H1 (cell line): Measurements from ENCODE around the gene WDR31. TPM values are rescaled to one million over a fixed set of nuclear protein-coding genes. Genes with fewer than 3 reads are reported as not detected.

ENCODE experiments used
- CTCF ChIA-PET: fragments of 300-600 bp; sonication (Branson Sonifier 250); formaldehyde crosslinking; loops from one replicate; lab custom pipeline; 2021; ENCODE audit not compliant: partially characterized antibody; lab: Charles Lee
- POLR2A ChIA-PET: fragments of 300-600 bp; sonication (Branson Sonifier 250); formaldehyde crosslinking; loops from one replicate; lab custom pipeline; 2021; ENCODE audit warnings: inconsistent platforms; ENCODE audit not compliant: partially characterized antibody; lab: Charles Lee
- DNase-seq, 2 experiments: peaks; one replicate each; pipeline versions ENCODE4 v3.0.0 to v3.0.0-alpha.2; 2010 to 2022; ENCODE audit warnings: low spot score in 2 of 2, low read depth in 1 of 2, mixed read lengths in 1 of 2
- FAIRE-seq: peaks from 2 replicates; lab custom pipeline; 2011; peaks lifted over from hg19 to GRCh38; lab: Jason Lieb, UNC
- H2AFZ ChIP-seq: 2 replicates; pipeline ENCODE4 v1.8.1; 2012; ENCODE audit warnings: low read length, inconsistent platforms
- H2AK5ac ChIP-seq: 2 replicates; pipeline ENCODE4 v1.6.1; 2013; ENCODE audit warnings: low read depth, low read length
- H2BK120ac ChIP-seq: replicated peaks from 2 replicates; pipeline ENCODE3; 2013; ENCODE audit warnings: low read depth, low read length, inconsistent platforms
- H2BK12ac ChIP-seq: 2 replicates; pipeline ENCODE4 v1.6.1; 2013; ENCODE audit warnings: low read depth, low read length
- H2BK15ac ChIP-seq: 2 replicates; pipeline ENCODE4 v1.6.1; 2013; ENCODE audit warnings: low read length
- H2BK20ac ChIP-seq: 2 replicates; pipeline ENCODE4 v1.6.1; 2013; ENCODE audit warnings: low read length
- H2BK5ac ChIP-seq: 2 replicates; pipeline ENCODE4 v1.6.1; 2013; ENCODE audit warnings: low read depth, low read length
- H3K14ac ChIP-seq: 2 replicates; pipeline ENCODE4 v1.6.1; 2013; ENCODE audit warnings: inconsistent platforms; ENCODE audit not compliant: insufficient read length
- H3K18ac ChIP-seq: 2 replicates; pipeline ENCODE4 v1.6.1; 2013; ENCODE audit warnings: low read length; ENCODE audit errors: extremely low read depth
- H3K23ac ChIP-seq: 2 replicates; pipeline ENCODE4 v1.6.1; 2013; ENCODE audit warnings: inconsistent platforms; ENCODE audit not compliant: insufficient read length
- H3K23me2 ChIP-seq: 2 replicates; pipeline ENCODE4 v1.6.1; 2013; ENCODE audit warnings: low read depth, low read length
- H3K27ac ChIP-seq: 2 replicates; pipeline ENCODE4 v1.6.1; 2011; ENCODE audit warnings: low read depth, low read length, inconsistent platforms
- H3K27me3 ChIP-seq, 4 experiments: replicated peaks in 1 of 4; 1 replicate in 1 of 4; 2 replicates in 3 of 4; pipeline versions ENCODE4 v1.6.1 to v1.8.1; 2011 to 2013; ENCODE audit warnings: low read length in 3 of 4, mild to moderate bottlenecking in 3 of 4, inconsistent platforms in 2 of 4, mixed read lengths in 2 of 4, moderate library complexity in 1 of 4; ENCODE audit not compliant: control insufficient read depth in 3 of 4, insufficient read depth in 3 of 4; ENCODE audit errors: extremely low read depth in 1 of 4
- H3K36me3 ChIP-seq, 4 experiments: 2 replicates each; pipeline versions ENCODE4 v1.6.1 to v1.8.1; 2011 to 2013; ENCODE audit warnings: mild to moderate bottlenecking in 4 of 4, low read length in 3 of 4, moderate library complexity in 2 of 4, control low read depth in 1 of 4, inconsistent platforms in 1 of 4; ENCODE audit not compliant: insufficient read depth in 4 of 4, control insufficient read depth in 2 of 4
- H3K4ac ChIP-seq: replicated peaks from 2 replicates; pipeline ENCODE3; 2013; ENCODE audit warnings: low read length, low read depth, mixed read lengths, inconsistent platforms; ENCODE audit not compliant: insufficient read length
- H3K4me1 ChIP-seq, 4 experiments: replicated peaks in 1 of 4; 1 replicate in 1 of 4; 2 replicates in 3 of 4; pipeline versions ENCODE4 v1.6.1 to v1.8.1; 2011 to 2013; ENCODE audit warnings: low read length in 3 of 4, inconsistent platforms in 2 of 4, mixed read lengths in 1 of 4; ENCODE audit not compliant: insufficient read depth in 4 of 4, control insufficient read depth in 3 of 4
- H3K4me2 ChIP-seq, 2 experiments: 2 replicates each; pipeline versions ENCODE4 v1.6.1 to v1.8.1; 2011 to 2013; ENCODE audit warnings: low read depth in 2 of 2, low read length in 2 of 2, control low read depth in 1 of 2, inconsistent platforms in 1 of 2, mild to moderate bottlenecking in 1 of 2; ENCODE audit not compliant: insufficient read depth in 1 of 2
- H3K4me3 ChIP-seq, 4 experiments: fragments of 200-600, 300-600 bp in 1 of 4; sonication (generic), shearing (Covaris generic), sonication (Bioruptor Twin) in 1 of 4; 2 replicates each; pipeline versions ENCODE4 v1.5.1 to v1.8.1; 2011 to 2016; ENCODE audit warnings: low read length in 4 of 4, low read depth in 3 of 4, control low read depth in 2 of 4, inconsistent platforms in 2 of 4, mild to moderate bottlenecking in 2 of 4, mixed read lengths in 1 of 4, moderate library complexity in 1 of 4; ENCODE audit not compliant: insufficient read depth in 2 of 4; ENCODE audit errors: extremely low read depth in 1 of 4
- H3K56ac ChIP-seq: replicated peaks from 2 replicates; pipeline ENCODE3; 2013; ENCODE audit warnings: low read depth, mild to moderate bottlenecking, mixed read lengths, low read length, inconsistent platforms; ENCODE audit not compliant: insufficient read length
- H3K79me1 ChIP-seq: 2 replicates; pipeline ENCODE4 v1.6.1; 2013; ENCODE audit warnings: low read depth, low read length, control low read depth
- H3K79me2 ChIP-seq, 2 experiments: 2 replicates each; pipeline versions ENCODE4 v1.6.1 to v1.8.1; 2012 to 2013; ENCODE audit warnings: low read length in 2 of 2, mild to moderate bottlenecking in 2 of 2, inconsistent platforms in 1 of 2; ENCODE audit not compliant: insufficient read depth in 2 of 2, control insufficient read depth in 1 of 2
- H3K9ac ChIP-seq, 4 experiments: replicated peaks in 1 of 4; 1 replicate in 1 of 4; 2 replicates in 3 of 4; pipeline versions ENCODE4 v1.6.1 to v1.8.1; 2011 to 2013; ENCODE audit warnings: low read depth in 3 of 4, low read length in 3 of 4, control low read depth in 2 of 4, mild to moderate bottlenecking in 2 of 4, moderate library complexity in 2 of 4, inconsistent platforms in 1 of 4; ENCODE audit errors: extremely low read depth in 1 of 4
- H3K9me3 ChIP-seq, 2 experiments: 2 replicates each; pipeline versions ENCODE4 v1.6.1 to v1.8.1; 2012 to 2013; ENCODE audit warnings: mild to moderate bottlenecking in 2 of 2, moderate library complexity in 2 of 2, control low read depth in 1 of 2, inconsistent platforms in 1 of 2, low read depth in 1 of 2, low read length in 1 of 2, mixed read lengths in 1 of 2; ENCODE audit not compliant: insufficient read depth in 2 of 2
- H4K20me1 ChIP-seq, 2 experiments: replicated peaks in 1 of 2; 2 replicates each; pipeline versions ENCODE3 to v1.8.1; 2011 to 2013; ENCODE audit warnings: inconsistent platforms in 2 of 2, low read length in 2 of 2, mild to moderate bottlenecking in 1 of 2; ENCODE audit not compliant: insufficient read depth in 2 of 2, control insufficient read depth in 1 of 2
- H4K5ac ChIP-seq: 2 replicates; pipeline ENCODE4 v1.6.1; 2013; ENCODE audit warnings: low read length, low read depth, mixed read lengths, inconsistent platforms; ENCODE audit not compliant: insufficient read length
- H4K8ac ChIP-seq: 2 replicates; pipeline ENCODE4 v1.8.0; 2013; ENCODE audit warnings: mild to moderate bottlenecking, moderate library complexity, low read length, inconsistent platforms; ENCODE audit not compliant: insufficient read depth; ENCODE audit errors: extremely low read depth
- H4K91ac ChIP-seq: replicated peaks from 2 replicates; pipeline ENCODE3; 2013; ENCODE audit warnings: low read length, mixed read lengths, inconsistent platforms; ENCODE audit not compliant: insufficient read length
- CHD2 ChIP-seq: IDR thresholded peaks from 2 replicates; pipeline ENCODE4 v1.6.1; 2012; ENCODE audit warnings: low read length, improper control_type of control experiment
- CTBP2 ChIP-seq: IDR thresholded peaks from 2 replicates; pipeline ENCODE4 v1.7.0; 2011; ENCODE audit warnings: borderline replicate concordance, mild to moderate bottlenecking, moderate library complexity, mixed read lengths, low read length; ENCODE audit not compliant: insufficient read depth, insufficient read length
- FOSL1 ChIP-seq: IDR thresholded peaks from 2 replicates; pipeline ENCODE4 v1.6.1; 2011; ENCODE audit warnings: mild to moderate bottlenecking, low read depth, low read length, moderate library complexity; ENCODE audit not compliant: insufficient read depth
- HDAC6 ChIP-seq: IDR thresholded peaks from one replicate; pipeline ENCODE4 v1.7.1; 2012; ENCODE audit warnings: low read depth, mild to moderate bottlenecking, inconsistent platforms, low read length, moderate library complexity
- KDM4A ChIP-seq: IDR thresholded peaks from one replicate; pipeline ENCODE4 v1.7.1; 2012; ENCODE audit warnings: low read depth, mild to moderate bottlenecking, moderate library complexity, low read length, inconsistent platforms; ENCODE audit not compliant: severe bottlenecking
- KDM5A ChIP-seq: fragments of 200-600 bp; IDR thresholded peaks from 2 replicates; pipeline ENCODE4 v1.7.1; 2012; ENCODE audit warnings: mild to moderate bottlenecking, low read length, inconsistent platforms, mixed read lengths
- PHF8 ChIP-seq: fragments of 200-600 bp; sonication (generic); conservative IDR thresholded peaks from 2 replicates; pipeline ENCODE4 v1.7.1; 2012; ENCODE audit warnings: low read depth, mild to moderate bottlenecking, inconsistent platforms, low read length, moderate library complexity
- SIRT6 ChIP-seq: IDR thresholded peaks from one replicate; pipeline ENCODE4 v1.7.1; 2012; ENCODE audit warnings: low read length, inconsistent platforms
- SIX5 ChIP-seq: IDR thresholded peaks from 2 replicates; pipeline ENCODE4 v1.6.1; 2011; ENCODE audit warnings: mild to moderate bottlenecking, low read depth, low read length
- SUZ12 ChIP-seq: fragments of 200-600 bp; sonication (generic); IDR thresholded peaks from 2 replicates; pipeline ENCODE4 v1.6.1; 2012; ENCODE audit warnings: mild to moderate bottlenecking, inconsistent platforms, low read length, moderate library complexity, mixed read lengths
- WGBS, 2 experiments: shearing (Covaris generic) in 1 of 2; methylation state at CpG; one replicate each; pipeline versions ENCODE4 v1.1.6 to v1.1.7; 2013 to 2015; ENCODE audit warnings: low lambda C conversion rate in 2 of 2, mixed read lengths in 2 of 2, inconsistent platforms in 1 of 2, low coverage in 1 of 2, missing lambda C conversion rate in 1 of 2; ENCODE audit not compliant: insufficient replicate concordance in 2 of 2, insufficient coverage in 1 of 2, insufficient read length in 1 of 2; ENCODE audit errors: extremely low coverage in 1 of 2, missing lambda C conversion rate in 1 of 2; 5-methylcytosine and 5-hydroxymethylcytosine counted together
- polyA plus RNA-seq, 7 experiments: library from polyadenylated mRNA; depleted of rRNA in 3 of 7; stranded (reverse) in 5 of 7; unstranded in 2 of 7; fragments of >200 nt in 5 of 7; fragments of 200-250 nt in 2 of 7; gene quantifications; 1 replicate in 5 of 7; 2 replicates in 1 of 7; 4 replicates in 1 of 7; pipeline versions ENCODE4 v1.2.1 to v1.2.3, GENCODE V29; 2011 to 2013; ENCODE audit warnings: missing spikeins in 2 of 7, mixed read lengths in 2 of 7
- total RNA-seq: library from RNA; stranded (reverse); fragmentation: NEBNext Ultra II Directional; extraction: Animal tissue kit (Norgen Biotek cat#: 25700); gene quantifications from 2 replicates; pipeline ENCODE4 v1.2.1, GENCODE V29; 2021

Gene WDR31
- total and polyA plus RNA-seq, 2 of the 8 experiments (the other 6 are each of a cell fraction or from before 2014, with no cell fraction given): 0.27 to 0.28 TPM

- Histone ChIP-seq H3K4me3 (peak within 1 kb of the TSS; percentile 68 to 98 (median 90)), H3K27ac (peak within 1 kb of the TSS; percentile 93), H2BK5ac (peak within 1 kb of the TSS; percentile 86), H3K23me2 (peaks cover 6% of the 10 kb centered on the region), H4K91ac (peak within 1 kb of the TSS; percentile 63), H3K4me1 (peaks cover 0 to 4% (median 0%) of the 10 kb centered on the region in 4 experiments; a peak in 1 of 7 replicates), H3K9ac (peak within 1 kb of the TSS; percentile 95 to 99 (median 98)), H3K79me1 (no peaks in the 10 kb centered on the region; the same call in 1 of the 2 replicates), H3K4me2 (peak within 1 kb of the TSS; percentile 61 to 83), H3K79me2 (peaks cover 0 to 18% of the 10 kb centered on the region in 2 experiments; a peak in 3 of 4 replicates), H2BK20ac (no peak within 1 kb of the TSS), H3K18ac (peak within 1 kb of the TSS; percentile 25; the same call in 1 of the 2 replicates), H3K14ac (no peak within 1 kb of the TSS), H3K56ac (peak within 1 kb of the TSS; percentile 8), H4K8ac (peak within 1 kb of the TSS; percentile 98), H2AFZ (peak within 1 kb of the TSS; percentile 56), H2BK12ac (peak within 1 kb of the TSS; percentile 68; the same call in 1 of the 2 replicates), H4K20me1 (no peaks in the 10 kb centered on the region), H3K4ac (peak within 1 kb of the TSS; percentile 27), H3K23ac (no peak within 1 kb of the TSS), H2AK5ac (no peak within 1 kb of the TSS), H3K9me3 (no peaks in the 10 kb centered on the region), H3K27me3 (no peaks in the 10 kb centered on the region), H2BK15ac (no peak within 1 kb of the TSS), H3K36me3 (peaks cover 11 to 48% (median 35%) of the 10 kb centered on the region in 4 experiments), H2BK120ac (no peak within 1 kb of the TSS), H4K5ac (peak within 1 kb of the TSS; percentile 67)
- FAIRE-seq (peak; percentile 65), DNase-seq (peak; percentile 89 to 92)
- ChIA-PET POLR2A (interaction anchor here (0.6 to 1.9 kb wide), 18 partner anchors 9 to 327 kb away, joined by 3 to 12 read pairs (median 4); partner anchors contain the start of genes C9orf43, FKBP15, POLE3 and SLC31A1), CTCF (interaction anchor here (0.5 to 5.0 kb wide), 39 partner anchors 9 to 407 kb away, joined by 3 to 35 read pairs (median 4); partner anchors contain the start of genes ALAD, BSPRY, C9orf43 and FKBP15)
- 1% methylated on average over 58 of the region's 63 CpGs; no CpG with 5 or more reads in 1 of the 2 experiments for WGBS, 2 experiments
- TF ChIP-seq HDAC6: no peak
- TF ChIP-seq SIRT6: no peak
- TF ChIP-seq SUZ12: no peak
- TF ChIP-seq CHD2: peak; percentile 94
- TF ChIP-seq KDM5A: no peak; the same call in 1 of the 2 replicates
- peak; percentile 100 for TF ChIP-seq PHF8
- TF ChIP-seq FOSL1: no peak
- no peak for TF ChIP-seq CTBP2
- peak; percentile 82 for TF ChIP-seq SIX5
- TF ChIP-seq KDM4A: peak; percentile 53
Observed at GRCh38 chr9:113275157-113276131, 64.6 kb downstream of the WDR31 start, which contains the start of the genes CDC26 and PRPF4. TSS of gene CDC26 (minus strand) at chr9:113275572. CDS start at chr9:113272507, 3,065 bp downstream. TSS of gene PRPF4 (plus strand) at chr9:113275658. CDS start at chr9:113275744, 86 bp downstream.
